ENCODE results near the gene PMAIP1.

Gene PMAIP1

GRCh38 chr18:59915606-59916005, 15.8 kb downstream of the PMAIP1 start:
- DNase-seq: no peak

- DNase-seq: no peak
These were observed 16.9 kb downstream of the PMAIP1 start for GRCh38 chr18:59916746-59917145.

GRCh38 chr18:59917422-59917821, 17.6 kb downstream of the PMAIP1 start:
- DNase-seq: no peak

- peak; percentile 33 for DNase-seq
These were observed 18.5 kb downstream of the PMAIP1 start for GRCh38 chr18:59918320-59918755.

GRCh38 chr18:59918997-59919396, 19.2 kb downstream of the PMAIP1 start:
- no peak for DNase-seq

- DNase-seq: no peak
These were observed 21.6 kb downstream of the PMAIP1 start for GRCh38 chr18:59921384-59921891.

- DNase-seq: no peak
These were observed 23.9 kb downstream of the PMAIP1 start for GRCh38 chr18:59923539-59924196.

- DNase-seq: no peak
These were observed 26.3 kb downstream of the PMAIP1 start for GRCh38 chr18:59926131-59926530.

GRCh38 chr18:59927246-59927825, 27.5 kb downstream of the PMAIP1 start:
- no peak for DNase-seq

- no peak for DNase-seq
These were observed 28.4 kb downstream of the PMAIP1 start for GRCh38 chr18:59928201-59928600.

- no peak for DNase-seq
These were observed 30.0 kb downstream of the PMAIP1 start for GRCh38 chr18:59929621-59930295.

- DNase-seq: no peak
These were observed 32.6 kb downstream of the PMAIP1 start for GRCh38 chr18:59932401-59932800.

- no peak for DNase-seq
These were observed 38.9 kb downstream of the PMAIP1 start for GRCh38 chr18:59938676-59939075.

- no peak for DNase-seq
These were observed 39.3 kb downstream of the PMAIP1 start for GRCh38 chr18:59939127-59939526.

- DNase-seq: no peak
These were observed 40.3 kb downstream of the PMAIP1 start for GRCh38 chr18:59940068-59940467.

GRCh38 chr18:59941331-59941730, 41.5 kb downstream of the PMAIP1 start:
- no peak for DNase-seq

GRCh38 chr18:59942601-59943000, 42.8 kb downstream of the PMAIP1 start:
- DNase-seq: no peak

GRCh38 chr18:59945544-59945943, 45.7 kb downstream of the PMAIP1 start:
- no peak for DNase-seq

- DNase-seq: no peak
These were observed 50.6 kb downstream of the PMAIP1 start for GRCh38 chr18:59950215-59950944.

- DNase-seq: no peak
These were observed 51.8 kb downstream of the PMAIP1 start for GRCh38 chr18:59951591-59951990.

- peak; percentile 55 for DNase-seq
These were observed 52.6 kb downstream of the PMAIP1 start for GRCh38 chr18:59952283-59953007.
